HCT116 (cell line): ENCODE measurements around the gene HIVEP3. TPM values are rescaled to one million over a fixed set of nuclear protein-coding genes. Genes with fewer than 3 reads are reported as not detected.

ENCODE experiments used
- ATAC-seq: fragments of 200-7000 bp; cut with Tn5 transposase; 2 replicates; pipeline ENCODE4 v1.9.1; 2020; ENCODE audit warnings: mild to moderate bottlenecking, moderate library complexity
- BruUV-seq: library from RNA; stranded (reverse); fragments of 400-500 nt; replicated peaks from 2 replicates; lab custom pipeline; 2021; lab: Mats Ljungman, UMichigan
- CTCF ChIA-PET: fragments of 300-600 bp; sonication (Branson Sonifier 250); formaldehyde crosslinking; loops from one replicate; lab custom pipeline; 2021; ENCODE audit warnings: antibody characterized with exemption; lab: Charles Lee
- POLR2A ChIA-PET: fragments of 300-600, 350-600 bp; sonication (Branson Sonifier 250); formaldehyde crosslinking; loops from one replicate; lab custom pipeline; 2021; ENCODE audit warnings: antibody characterized with exemption; lab: Charles Lee
- RAD21 ChIA-PET, 2 experiments: fragments of 300-600 bp; sonication (Branson Sonifier 250); formaldehyde crosslinking; loops; one replicate each; lab custom pipeline; 2023; ENCODE audit warnings: low total read pairs in 2 of 2; ENCODE audit not compliant: uncharacterized antibody in 2 of 2, unreplicated experiment in 2 of 2, low non-redundant PET in 1 of 2; lab: Charles Lee
- DNase-seq: peaks from one replicate; pipeline ENCODE4 v3.0.0-alpha.2; 2010; ENCODE audit warnings: low read depth, low spot score
- H2AFZ ChIP-seq: fragments of 200-600 bp; shearing (Covaris generic), sonication (generic); 2 replicates; pipeline ENCODE4 v1.6.1; 2017; ENCODE audit warnings: low read depth, mixed run types, mixed read lengths, antibody characterized with exemption, low read length; ENCODE audit not compliant: poor library complexity, severe bottlenecking
- H3K27ac ChIP-seq: 2 replicates; pipeline ENCODE4 v1.5.1; 2012; ENCODE audit warnings: low read depth, low read length
- H3K27me3 ChIP-seq: fragments of 200-600 bp; sonication (generic); 2 replicates; pipeline ENCODE4 v1.6.1; 2016; ENCODE audit warnings: mixed run types, low read length, mixed read lengths; ENCODE audit not compliant: insufficient read depth
- H3K36me3 ChIP-seq, 2 experiments: fragments of 200-500 bp in 1 of 2; fragments of 200-600 bp in 1 of 2; sonication (Bioruptor generic) in 1 of 2; sonication (generic) in 1 of 2; 2 replicates each; pipeline versions ENCODE4 v1.5.1 to v1.6.1; 2014 to 2016; ENCODE audit warnings: low read length in 2 of 2, inconsistent platforms in 1 of 2, mixed read lengths in 1 of 2, mixed run types in 1 of 2; ENCODE audit not compliant: insufficient read depth in 2 of 2, control insufficient read depth in 1 of 2
- H3K4me1 ChIP-seq, 2 experiments: fragments of 200-600 bp in 1 of 2; sonication (generic) in 1 of 2; 2 replicates each; pipeline versions ENCODE4 v1.5.1 to v1.6.1; 2012 to 2017; ENCODE audit warnings: low read length in 2 of 2, inconsistent platforms in 1 of 2, mild to moderate bottlenecking in 1 of 2, mixed read lengths in 1 of 2, mixed run types in 1 of 2, moderate library complexity in 1 of 2; ENCODE audit not compliant: insufficient read depth in 2 of 2, control insufficient read depth in 1 of 2
- H3K4me2 ChIP-seq: fragments of 200-600 bp; sonication (generic); 2 replicates; pipeline ENCODE4 v1.6.1; 2017; ENCODE audit warnings: mixed run types, low read length, mixed read lengths
- H3K4me3 ChIP-seq, 2 experiments: fragments of 200-600 bp in 1 of 2; sonication (generic) in 1 of 2; replicated peaks in 1 of 2; 2 replicates each; pipeline ENCODE4 v1.5.1; 2011 to 2016; ENCODE audit warnings: low read length in 2 of 2, control low read depth in 1 of 2, low read depth in 1 of 2, mild to moderate bottlenecking in 1 of 2, mixed read lengths in 1 of 2, mixed run types in 1 of 2
- H3K79me2 ChIP-seq: fragments of 200-600 bp; sonication (generic); 2 replicates; pipeline ENCODE4 v1.6.1; 2017; ENCODE audit warnings: mild to moderate bottlenecking, mixed run types, low read length, moderate library complexity, mixed read lengths; ENCODE audit not compliant: insufficient read depth
- H3K9ac ChIP-seq: fragments of 200-600 bp; sonication (generic); 2 replicates; pipeline ENCODE4 v1.6.1; 2016; ENCODE audit warnings: low read length, mixed read lengths
- H3K9me2 ChIP-seq: fragments of 200-600 bp; sonication (generic), shearing (Covaris generic); 2 replicates; pipeline ENCODE4 v1.6.1; 2017; ENCODE audit warnings: mixed run types, mild to moderate bottlenecking, moderate library complexity; ENCODE audit not compliant: insufficient read depth
- H3K9me3 ChIP-seq, 2 experiments: fragments of 200-500 bp in 1 of 2; fragments of 200-600 bp in 1 of 2; sonication (Bioruptor generic) in 1 of 2; sonication (generic) in 1 of 2; 2 replicates each; pipeline ENCODE4 v1.6.1; 2014 to 2017; ENCODE audit warnings: low read length in 2 of 2, mixed read lengths in 2 of 2, inconsistent platforms in 1 of 2, low read depth in 1 of 2, mild to moderate bottlenecking in 1 of 2, mixed run types in 1 of 2, moderate library complexity in 1 of 2; ENCODE audit not compliant: control insufficient read depth in 1 of 2, insufficient read depth in 1 of 2
- H4K20me1 ChIP-seq: fragments of 200-600 bp; sonication (generic), shearing (Covaris generic); 2 replicates; pipeline ENCODE4 v1.6.1; 2017; ENCODE audit warnings: mixed run types, mild to moderate bottlenecking, moderate library complexity; ENCODE audit not compliant: insufficient read depth
- CBX3 ChIP-seq: IDR thresholded peaks from 2 replicates; pipeline ENCODE4 v1.6.1; 2012; ENCODE audit warnings: low read depth
- CTCF ChIP-seq, 3 experiments: fragments of 200-600 bp in 1 of 3; sonication (generic) in 1 of 3; IDR thresholded peaks in 2 of 3; conservative IDR thresholded peaks in 1 of 3; 2 replicates each; pipeline ENCODE4 v1.5.1; 2012 to 2017; ENCODE audit warnings: low read depth in 2 of 3, low read length in 2 of 3, antibody characterized with exemption in 1 of 3, borderline replicate concordance in 1 of 3, control low read depth in 1 of 3, mild to moderate bottlenecking in 1 of 3, mixed read lengths in 1 of 3, mixed run types in 1 of 3, moderate library complexity in 1 of 3; ENCODE audit not compliant: insufficient read depth in 1 of 3
- EGR1 ChIP-seq: IDR thresholded peaks from 2 replicates; pipeline ENCODE4 v1.6.1; 2012; ENCODE audit warnings: low read depth
- ELF1 ChIP-seq: IDR thresholded peaks from 2 replicates; pipeline ENCODE4 v1.6.1; 2012; ENCODE audit warnings: low read depth, borderline replicate concordance
- EZH2phosphoT487 ChIP-seq: fragments of 200-600 bp; IDR thresholded peaks from 2 replicates; pipeline ENCODE4 v1.6.1; 2018; ENCODE audit warnings: antibody characterized with exemption, borderline replicate concordance
- JUND ChIP-seq: IDR thresholded peaks from 2 replicates; pipeline ENCODE4 v1.6.1; 2012
- MAX ChIP-seq: IDR thresholded peaks from 2 replicates; pipeline ENCODE4 v1.6.1; 2012
- POLR2A ChIP-seq: IDR thresholded peaks from 2 replicates; pipeline ENCODE4 v1.7.0; 2011; ENCODE audit warnings: borderline replicate concordance; ENCODE audit not compliant: insufficient read depth, insufficient read length; ENCODE audit errors: extremely low read depth
- POLR2AphosphoS5 ChIP-seq: IDR thresholded peaks from 2 replicates; pipeline ENCODE4 v1.6.1; 2011; ENCODE audit warnings: mild to moderate bottlenecking, low read depth, low read length, moderate library complexity
- RAD21 ChIP-seq: IDR thresholded peaks from 2 replicates; pipeline ENCODE4 v1.6.1; 2012; ENCODE audit warnings: low read depth, mild to moderate bottlenecking
- REST ChIP-seq: IDR thresholded peaks from 2 replicates; pipeline ENCODE4 v1.6.1; 2012; ENCODE audit warnings: low read depth
- SP1 ChIP-seq: IDR thresholded peaks from 2 replicates; pipeline ENCODE4 v1.6.1; 2012; ENCODE audit warnings: low read depth
- SRF ChIP-seq: IDR thresholded peaks from 2 replicates; pipeline ENCODE4 v1.6.1; 2012; ENCODE audit warnings: low read depth
- TCF7L2 ChIP-seq: IDR thresholded peaks from 2 replicates; pipeline ENCODE4 v1.7.0; 2011; ENCODE audit warnings: borderline replicate concordance, inconsistent platforms; ENCODE audit not compliant: insufficient read depth, insufficient read length; ENCODE audit errors: extremely low read depth
- YY1 ChIP-seq: IDR thresholded peaks from 2 replicates; pipeline ENCODE4 v1.6.1; 2011; ENCODE audit warnings: low read length, low read depth, moderate library complexity, mild to moderate bottlenecking; ENCODE audit not compliant: insufficient replicate concordance; ENCODE audit errors: extremely low read depth
- ZNF274 ChIP-seq: fragments of 200-500 bp; sonication (Bioruptor generic); IDR thresholded peaks from 2 replicates; pipeline ENCODE4 v1.6.1; 2014; ENCODE audit warnings: mild to moderate bottlenecking, low read depth, low read length, inconsistent platforms
- intact Hi-C: fragments of 100-400 bp; cut with micrococcal nuclease; formaldehyde crosslinking; loops from 2 replicates; pipeline ENCODE4 v1.10.0; 2022
- total RNA-seq: library from RNA; stranded (reverse); gene quantifications from one replicate; pipeline ENCODE4 v1.2.1, GENCODE V29; 2021; ENCODE audit not compliant: unreplicated experiment

Gene HIVEP3
- total RNA-seq, 1 experiment from 2014 or later: 7.1 TPM

GRCh38 chr1:41469706-41470105 lies 449.0 kb downstream of the HIVEP3 start:
- intact Hi-C loops: no loop called here
- Histone ChIP-seq H3K4me3 (no peak overlapping the region), H3K9ac (no peak overlapping the region), H2AFZ (no peak overlapping the region), H3K9me3 (no peaks in the 10 kb centered on the region)
- TF ChIP-seq SRF: no peak
- TF ChIP-seq POLR2AphosphoS5: no peak
- no peak for TF ChIP-seq ELF1
- no peak for TF ChIP-seq JUND
- no peak for TF ChIP-seq RAD21
- TF ChIP-seq REST: no peak
- no peak for TF ChIP-seq MAX
- no peak for TF ChIP-seq TCF7L2
- TF ChIP-seq SP1: no peak
- TF ChIP-seq YY1: no peak
- TF ChIP-seq POLR2A: no peak
- no peak for TF ChIP-seq CBX3
- no peak for TF ChIP-seq ZNF274
- TF ChIP-seq CTCF (IDR thresholded peaks at IDR 0.05 in 2 of 3, conservative IDR thresholded peaks at IDR 0.05 in 1 of 3; ENCODE audit: borderline replicate concordance in 1 of 3, insufficient read depth in 1 of 3, low read depth in 2 of 3, low read length in 2 of 3): no peak
- no peak for TF ChIP-seq EGR1
- TF ChIP-seq EZH2phosphoT487: no peak
- TF ChIP-seq, all 23 proteins: peak for 0
- Histone ChIP-seq H3K9me2 (no peaks in the 10 kb centered on the region), H3K4me2 (no peak overlapping the region), H3K36me3 (no peaks in the 10 kb centered on the region), H4K20me1 (no peaks in the 10 kb centered on the region), H3K4me1 (peaks cover 0 to 6% of the 10 kb centered on the region in 2 experiments; a peak in 3 of 4 replicates), H3K27me3 (no peaks in the 10 kb centered on the region), H3K79me2 (no peaks in the 10 kb centered on the region), H3K27ac (no peak overlapping the region)
- ATAC-seq (no peak), DNase-seq (no peak)
- ChIA-PET RAD21 (no interaction called here), CTCF (no interaction called here), POLR2A (no interaction called here)
- no TSS peak for BruUV-seq
